GM21717 (cell line): ENCODE data around the gene MBP.
A peak's percentile ranks its signal among the peaks of the same experiment; 100 is the strongest.

ENCODE experiments used
- ATAC-seq: cut with Tn5 transposase; IDR thresholded peaks from one replicate; pipeline ENCODE4 v1.9.1; 2021; ENCODE audit warnings: mild to moderate bottlenecking, moderate library complexity; ENCODE audit not compliant: unreplicated experiment

MBP gene

GRCh38 chr18:77132369-77133050 lies at the start of gene MBP:
TSS of gene MBP (minus strand) at chr18:77132783. CDS start at chr18:77105261, 27,522 bp downstream.
- ATAC-seq = peak; percentile 62

DNA sequence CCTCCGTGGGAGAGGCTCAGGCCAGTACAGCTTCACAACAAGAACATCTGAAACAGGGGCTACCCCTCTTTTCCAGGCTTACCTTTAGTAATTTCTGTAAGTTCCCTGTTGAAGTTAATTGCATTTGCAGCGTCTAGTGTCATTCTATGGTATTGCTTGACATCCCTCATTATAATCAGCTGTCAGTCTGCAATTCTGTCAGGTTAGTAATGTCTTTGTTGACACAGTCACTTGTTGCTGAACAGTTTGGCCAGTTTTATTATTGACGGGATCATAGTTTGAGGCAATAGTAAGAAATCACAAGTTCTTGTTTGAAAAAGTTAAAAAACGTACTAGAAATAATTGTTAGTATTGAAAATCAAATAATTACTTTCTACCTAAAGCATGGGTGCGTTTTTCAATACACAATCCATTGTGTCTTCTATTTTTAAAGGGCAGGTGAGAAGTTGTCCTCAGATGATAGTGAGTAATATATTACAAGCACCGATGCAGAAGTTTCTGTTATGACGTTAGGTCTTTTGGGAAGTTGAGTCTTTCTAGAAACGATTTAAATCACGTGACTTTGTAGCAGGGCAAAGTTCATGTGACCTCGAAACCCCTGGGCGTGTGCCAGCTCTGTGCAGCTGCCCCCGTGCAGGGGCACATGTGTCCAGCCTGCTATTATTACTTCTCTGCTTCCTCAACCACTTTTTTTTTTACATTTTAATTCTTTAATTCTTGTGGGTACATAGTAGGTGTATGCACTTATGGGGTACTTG lies 49.5 kb upstream of the MBP start:
- no peak for ATAC-seq

DNA sequence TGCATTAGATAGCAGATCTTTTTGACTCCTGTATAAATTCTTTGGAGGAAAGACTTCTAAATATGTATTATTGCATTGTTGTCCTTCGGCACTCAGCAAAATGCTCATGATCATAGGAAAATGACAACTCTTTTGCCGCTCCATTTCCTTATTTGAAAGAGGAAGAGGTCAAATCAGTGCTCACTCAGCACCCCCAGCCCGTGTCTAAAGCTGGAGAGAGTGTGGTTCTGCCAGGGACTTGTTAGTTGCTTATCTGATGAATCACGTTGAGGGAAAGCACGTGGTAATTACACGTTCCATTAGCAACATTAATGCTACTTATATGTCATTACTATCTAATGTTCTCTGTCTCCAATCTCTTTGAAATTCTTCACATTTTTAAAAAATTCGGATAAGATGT lies 46.0 kb upstream of the MBP start:
- no peak for ATAC-seq

DNA sequence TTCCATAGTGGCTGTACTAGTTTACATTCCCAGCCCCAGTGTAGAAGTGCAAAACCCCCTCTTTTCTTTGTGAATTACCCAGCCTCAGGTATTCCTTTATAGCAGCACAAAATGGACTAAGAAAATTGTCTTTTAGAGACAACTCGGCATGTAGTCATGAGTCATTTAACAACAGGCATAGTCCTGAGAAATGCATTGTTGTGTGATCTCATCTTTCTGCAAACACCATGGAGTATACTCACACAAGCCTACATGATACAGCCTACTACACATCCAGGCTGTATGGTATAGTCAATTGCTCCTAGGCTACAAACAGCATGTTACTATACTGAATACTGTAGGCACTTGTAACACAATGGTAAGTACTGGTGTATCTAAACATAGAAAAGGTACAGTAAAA lies 44.4 kb upstream of the MBP start:
- no peak for ATAC-seq

GRCh38 chr18:77173275-77174030 lies 40.9 kb upstream of the MBP start:
- no peak for ATAC-seq

- no peak for ATAC-seq
Measured at GRCh38 chr18:77170890-77171410, 38.4 kb upstream of the MBP start.

DNA sequence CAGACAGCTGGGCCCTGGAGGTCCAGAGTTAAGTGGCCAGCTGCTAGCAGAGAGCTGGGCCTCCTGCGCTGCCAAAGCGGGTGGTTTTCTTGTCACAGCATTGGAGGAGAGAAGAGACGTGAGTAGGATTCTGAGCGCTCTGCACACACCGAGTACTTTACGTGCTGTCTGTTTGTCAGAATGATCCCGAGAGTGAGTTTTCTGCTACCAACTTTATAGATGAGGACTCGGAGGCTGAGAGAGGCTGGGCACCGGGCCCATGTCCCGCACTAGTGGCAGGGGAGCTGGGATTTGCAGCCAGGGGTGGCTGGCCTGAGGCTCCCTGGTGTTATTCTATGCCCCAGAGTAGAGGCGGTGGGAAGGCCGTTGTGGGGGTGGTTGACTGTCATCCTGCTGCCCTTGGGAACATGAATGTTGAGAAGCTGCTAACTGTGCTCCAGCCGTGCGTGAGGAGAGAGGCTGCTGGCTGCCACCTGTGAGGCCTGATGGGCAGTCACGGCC lies 36.3 kb upstream of the MBP start:
- ATAC-seq = no peak

DNA sequence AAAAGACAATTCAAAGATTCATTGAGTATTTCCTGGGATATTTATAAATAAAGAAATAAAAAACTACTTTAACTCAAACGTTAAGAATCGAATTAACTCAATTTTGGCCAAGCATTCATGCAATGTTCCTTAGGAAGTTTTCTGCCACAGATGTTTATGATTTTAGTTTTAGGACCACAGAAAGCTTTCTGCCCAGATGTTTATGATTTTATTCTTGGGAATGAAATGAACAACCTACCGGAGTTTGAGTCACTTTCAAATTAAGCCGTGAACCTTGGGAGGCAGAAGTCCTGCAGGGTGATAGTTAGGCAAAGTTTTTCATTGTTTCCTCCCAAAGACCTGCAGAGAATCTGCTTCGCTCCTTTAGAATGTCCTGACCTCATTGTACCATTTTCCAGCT lies 34.7 kb upstream of the MBP start:
- no peak for ATAC-seq

DNA sequence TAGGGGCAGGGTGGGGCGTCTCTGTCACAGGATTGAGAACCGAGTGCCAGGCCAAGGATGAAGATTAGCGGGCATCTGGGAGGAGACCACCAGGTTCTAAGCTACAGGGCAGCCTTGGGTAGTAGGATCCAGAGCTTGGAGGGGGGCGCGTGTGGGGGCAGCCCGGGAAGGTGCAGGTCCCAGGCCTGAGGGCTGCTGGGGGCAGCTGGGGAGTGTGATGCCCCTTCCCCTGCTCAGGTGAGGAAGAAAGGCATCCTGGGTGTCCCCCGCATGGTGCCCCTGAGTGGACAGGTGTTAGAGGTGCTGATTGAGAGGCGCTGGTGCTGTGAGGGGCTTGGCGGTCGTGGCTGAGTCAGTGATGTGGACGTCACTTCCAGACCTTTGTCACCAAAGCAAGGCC lies 33.9 kb upstream of the MBP start:
- no peak for ATAC-seq

DNA sequence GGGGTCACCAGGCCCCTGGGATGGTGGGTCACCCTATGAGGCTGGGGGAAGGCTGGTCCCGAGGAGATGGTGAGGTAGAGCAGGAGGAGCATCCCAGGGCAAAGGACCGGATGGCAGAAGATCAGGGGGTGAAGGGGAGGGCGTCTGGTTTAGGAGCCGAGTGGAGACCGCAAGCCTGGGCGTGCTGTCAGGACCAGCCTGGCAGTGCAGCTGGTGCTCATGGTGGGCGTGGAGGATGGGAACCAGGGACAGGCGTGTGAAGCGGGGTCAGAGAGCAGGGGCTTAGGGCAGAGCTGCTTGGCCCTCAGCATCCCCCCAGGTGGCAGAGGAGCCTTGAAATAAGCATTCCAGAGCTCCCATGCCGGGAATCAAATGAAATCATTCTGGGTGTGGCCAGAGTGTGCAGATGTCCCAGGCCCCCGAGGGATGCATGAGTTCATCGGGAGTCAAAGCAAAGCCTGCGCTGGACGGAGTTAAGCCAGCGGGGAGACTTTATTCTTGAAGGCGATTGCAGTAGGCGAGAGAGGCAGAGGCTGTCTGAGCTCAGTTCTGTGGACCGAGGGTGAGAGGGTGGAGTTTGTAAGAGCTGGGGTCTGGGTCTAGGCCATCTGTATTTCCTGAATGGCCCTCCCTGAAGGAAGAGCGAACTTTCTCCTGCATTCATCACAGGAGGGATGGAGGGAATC lies 33.1 kb upstream of the MBP start:
- ATAC-seq = no peak

DNA sequence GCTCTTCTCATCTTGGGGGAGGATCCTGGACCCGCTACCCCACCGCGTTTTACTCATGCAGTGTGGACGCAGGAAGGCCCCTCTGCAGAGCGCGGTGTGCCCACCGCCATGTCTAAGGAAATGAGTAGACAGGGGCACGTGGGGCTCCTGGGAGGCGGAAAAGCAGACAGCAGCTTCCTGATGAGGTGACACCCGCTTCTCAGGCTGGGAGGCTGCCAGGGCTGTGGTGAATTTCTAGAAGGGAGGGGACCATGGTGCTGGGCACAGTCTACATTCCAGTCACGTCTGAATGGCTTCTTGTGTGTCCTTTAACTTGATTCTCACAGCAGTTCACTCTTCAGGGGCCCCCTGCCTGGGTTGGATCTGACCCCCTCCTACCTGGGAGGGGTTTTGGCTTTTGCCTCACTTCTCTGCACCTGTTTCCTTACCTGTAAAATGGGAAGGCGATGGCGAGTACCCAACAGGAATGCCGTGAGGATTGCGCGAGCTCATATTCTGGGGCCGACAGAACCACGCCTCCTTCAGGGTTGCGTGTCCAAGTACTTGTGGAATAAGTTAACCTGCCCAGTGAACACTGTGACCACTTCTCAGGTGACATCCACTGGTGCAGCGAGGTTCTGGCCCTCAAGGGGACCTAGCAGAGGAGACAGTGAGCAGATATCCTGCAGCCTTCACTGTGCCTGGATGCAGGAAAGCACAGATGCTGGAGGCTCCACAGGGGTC lies 32.3 kb upstream of the MBP start:
- no peak for ATAC-seq

- ATAC-seq = no peak
Measured at GRCh38 chr18:77164026-77164425, 31.4 kb upstream of the MBP start.

DNA sequence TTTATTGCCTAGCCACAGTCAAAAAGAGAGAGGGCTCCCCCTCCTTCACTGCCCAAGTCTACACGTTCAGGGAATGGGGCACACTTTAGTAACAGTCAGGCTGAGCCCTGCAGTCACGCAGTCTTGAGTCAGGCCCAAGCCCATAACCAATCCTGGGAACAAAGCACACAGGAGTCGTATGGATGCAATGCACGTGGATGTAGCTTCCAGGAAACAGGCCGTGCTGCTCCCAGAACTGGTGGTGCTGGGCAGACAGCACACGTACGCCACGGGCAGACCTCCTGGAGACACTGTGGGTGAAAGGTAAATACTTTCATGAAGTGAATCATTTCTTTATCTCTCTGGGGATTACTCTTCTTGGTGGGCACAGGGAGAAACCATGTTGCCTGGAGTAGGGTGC lies 30.0 kb upstream of the MBP start:
- no peak for ATAC-seq

GRCh38 chr18:77161961-77162360 lies 29.4 kb upstream of the MBP start:
- no peak for ATAC-seq

GRCh38 chr18:77161383-77161782 lies 28.8 kb upstream of the MBP start:
- ATAC-seq = no peak

DNA sequence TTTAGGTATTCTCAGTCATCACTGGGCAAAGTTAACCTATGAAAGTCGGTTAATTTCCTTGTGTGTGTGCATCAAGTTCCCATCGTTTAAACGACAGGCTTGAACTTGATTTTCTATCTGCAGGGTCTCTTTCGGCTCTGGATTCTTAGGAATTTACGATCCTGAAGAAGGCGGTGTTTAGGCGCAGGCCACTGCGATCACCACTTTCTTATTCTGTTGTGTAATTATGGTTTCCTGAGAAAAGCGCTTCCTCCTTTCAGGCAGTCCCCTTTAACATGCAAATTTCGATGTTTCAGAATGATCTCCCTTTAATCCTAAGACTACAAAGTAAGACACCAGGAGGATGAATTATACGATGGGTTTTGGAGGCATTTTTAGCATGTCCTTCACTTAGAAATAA lies 27.9 kb upstream of the MBP start:
- ATAC-seq = no peak

DNA sequence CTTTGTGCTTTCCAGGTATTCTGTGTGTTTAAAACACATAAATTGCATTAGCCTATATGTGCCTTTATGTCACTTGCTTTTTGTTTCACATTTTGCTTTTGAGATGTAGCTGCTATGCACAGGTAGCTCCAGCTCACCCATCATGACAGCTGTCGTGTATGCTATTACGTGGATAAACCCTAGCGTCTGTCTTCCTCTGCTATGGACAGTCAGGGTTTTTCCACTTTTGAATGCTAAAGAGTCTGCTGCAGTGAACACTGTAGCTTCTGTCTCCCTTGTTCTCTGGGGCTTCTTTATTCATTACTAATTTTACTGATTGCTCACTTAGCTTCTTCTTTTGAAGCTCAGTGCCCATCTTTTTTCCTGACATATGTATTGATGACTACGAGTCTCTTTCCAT lies 24.7 kb upstream of the MBP start:
- ATAC-seq = no peak

GRCh38 chr18:77155031-77155430 lies 22.4 kb upstream of the MBP start:
- no peak for ATAC-seq

- ATAC-seq = no peak
Measured at GRCh38 chr18:77153404-77153803, 20.8 kb upstream of the MBP start.
